Body of pancreas (tissue), 4 donors: ENCODE measurements around the gene SYK. TPM values are rescaled to one million over a fixed set of nuclear protein-coding genes. Genes with fewer than 3 reads are reported as not detected.

Source experiments
- ATAC-seq: fragments of 150-250 bp; one replicate; pipeline ENCODE4 v1.9.1; 2016
- DNase-seq, 4 donors: peaks; one replicate each; pipeline ENCODE4 v3.0.0-alpha.2; 2019
- H3K27ac ChIP-seq, 4 donors: fragments of 200-600 bp; sonication (generic); 1 replicate in 3 of 4; 2 replicates in 1 of 4; pipeline versions ENCODE4 v1.5.1 to v1.6.1; 2016 to 2019; ENCODE audit warnings: mild to moderate bottlenecking in 1 of 4, mixed read lengths in 1 of 4, moderate library complexity in 1 of 4
- H3K27me3 ChIP-seq, 2 donors: fragments of 200-600 bp; sonication (generic); one replicate each; pipeline ENCODE4 v1.6.0; 2016; ENCODE audit warnings: mild to moderate bottlenecking in 1 of 2
- H3K36me3 ChIP-seq, 2 donors: fragments of 200-600 bp; sonication (generic); replicated peaks in 1 of 2; 2 replicates each; pipeline ENCODE4 v1.5.1; 2016; ENCODE audit warnings: low read depth in 2 of 2; ENCODE audit not compliant: insufficient read depth in 1 of 2
- H3K4me1 ChIP-seq: fragments of 200-600 bp; sonication (generic); one replicate; pipeline ENCODE4 v1.6.0; 2016
- H3K4me3 ChIP-seq, 2 donors: fragments of 200-600 bp; sonication (generic); 1 replicate in 1 of 2; 2 replicates in 1 of 2; pipeline ENCODE4 v1.5.1; 2016 to 2019
- H3K9me3 ChIP-seq, 3 donors: fragments of 200-600 bp; sonication (generic); 1 replicate in 2 of 3; 2 replicates in 1 of 3; pipeline ENCODE4 v1.5.1; 2016
- CTCF ChIP-seq, 7 experiments: fragments of 450-650 bp in 4 of 7; fragments of 200-600 bp in 3 of 7; sonication (generic) in 3 of 7; IDR thresholded peaks; one replicate each; pipeline ENCODE4 v1.5.1; 2016 to 2019; ENCODE audit warnings: antibody characterized with exemption in 7 of 7
- POLR2A ChIP-seq, 3 donors: fragments of 450-650 bp; IDR thresholded peaks; one replicate each; pipeline ENCODE4 v1.6.1; 2016; ENCODE audit warnings: antibody characterized with exemption in 3 of 3, mild to moderate bottlenecking in 2 of 3
- WGBS, 2 donors: methylation state at CpG; one replicate each; pipeline ENCODE4 v1.1.5; 2017; 5-methylcytosine and 5-hydroxymethylcytosine counted together
- intact Hi-C: fragments of 100-400 bp; cut with DNase I; formaldehyde crosslinking; loops from one replicate; pipeline ENCODE4 v1.15.1; 2023
- total RNA-seq, 2 donors: library from RNA; depleted of rRNA; stranded (reverse); fragments of >200 nt; gene quantifications; one replicate each; pipeline ENCODE4 v1.1.0, GENCODE V29; 2016

SYK gene
- total RNA-seq, 2 donors from 2014 or later = 10.5 to 11.2 TPM

DNA sequence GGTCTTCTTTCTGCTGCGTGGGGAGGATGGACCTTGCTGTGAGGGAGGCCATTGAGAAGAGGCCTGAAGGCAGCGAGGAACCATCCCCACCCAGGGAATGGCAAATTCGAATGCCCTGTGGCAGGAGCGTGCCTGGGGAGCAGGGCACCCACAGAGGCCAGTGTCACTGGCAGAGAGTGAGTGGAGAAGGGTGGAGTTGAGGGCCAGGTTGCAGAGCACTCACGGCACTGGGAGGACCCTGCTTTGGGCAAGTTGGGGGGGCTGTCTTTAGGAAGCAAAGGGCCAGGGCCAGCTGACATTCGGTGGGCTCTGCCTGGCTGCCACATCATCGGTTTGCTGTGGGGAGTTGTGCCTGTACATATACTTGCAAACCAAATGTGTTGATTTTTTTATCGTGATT, 47.2 kb downstream of the SYK start:
- DNase-seq (no peak), ATAC-seq (no peak)
- no peak overlapping the region for H3K4me3 ChIP-seq
- TF ChIP-seq POLR2A (IDR thresholded peaks at IDR 0.05) (no peak), CTCF (IDR thresholded peaks at IDR 0.05) (no peak)
- H3K27ac ChIP-seq = no peak overlapping the region
- WGBS, 2 donors = 90 to 93% methylated on average over 8 of the region's 8 CpGs
- no peaks in the 10 kb centered on the region for H3K27me3 ChIP-seq
- no peaks in the 10 kb centered on the region for H3K9me3 ChIP-seq
- H3K4me1 ChIP-seq = no peaks in the 10 kb centered on the region
- intact Hi-C loops = no loop called here
- peaks cover 0 to 6% of the 10 kb centered on the region in 2 donors for H3K36me3 ChIP-seq

DNA sequence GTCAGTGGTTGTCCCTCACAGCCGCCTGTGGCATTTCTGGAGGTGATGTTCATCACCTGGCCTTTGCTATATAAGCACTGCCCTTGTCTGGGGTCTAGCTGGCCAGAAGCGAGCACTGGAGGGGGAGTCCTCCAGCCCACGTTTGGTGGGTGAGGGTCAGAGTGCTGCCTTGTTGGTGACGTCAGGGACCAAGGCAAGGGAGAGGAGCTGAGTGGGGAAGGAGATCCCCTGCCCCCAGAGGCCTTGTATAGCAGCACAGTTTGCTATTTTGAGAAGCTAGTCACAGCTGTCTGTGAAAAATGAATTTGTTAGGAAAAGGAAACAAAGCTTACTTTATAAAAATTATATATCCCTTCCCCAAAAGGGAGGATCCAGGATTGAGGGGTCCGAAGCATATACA, 49.8 kb downstream of the SYK start:
- no peak for TF ChIP-seq POLR2A (IDR thresholded peaks at IDR 0.05)
- TF ChIP-seq CTCF (IDR thresholded peaks at IDR 0.05) = no peak
- intact Hi-C loops = no loop called here
- DNase-seq (no peak), ATAC-seq (no peak)
- no peaks in the 10 kb centered on the region for H3K4me1 ChIP-seq
- no peak overlapping the region for H3K4me3 ChIP-seq
- no peak overlapping the region for H3K27ac ChIP-seq
- WGBS, 2 donors = 79 to 92% methylated on average over 5 of the region's 5 CpGs
- no peaks in the 10 kb centered on the region for H3K36me3 ChIP-seq
- no peaks in the 10 kb centered on the region for H3K27me3 ChIP-seq
- H3K9me3 ChIP-seq = no peaks in the 10 kb centered on the region

- H3K27me3 ChIP-seq = no peaks in the 10 kb centered on the region
- no peaks in the 10 kb centered on the region for H3K36me3 ChIP-seq
- no peak overlapping the region for H3K27ac ChIP-seq
- ATAC-seq = no peak
- 91 to 92% methylated on average over 9 to 10 of the region's 10 CpGs for WGBS, 2 donors
- H3K9me3 ChIP-seq = no peaks in the 10 kb centered on the region
- H3K4me3 ChIP-seq = no peak overlapping the region
- no peak for TF ChIP-seq POLR2A (IDR thresholded peaks at IDR 0.05)
- TF ChIP-seq CTCF (IDR thresholded peaks at IDR 0.05) = no peak
- no peaks in the 10 kb centered on the region for H3K4me1 ChIP-seq
- intact Hi-C loops = no loop called here
- DNase-seq = no peak
Observed at GRCh38 chr9:90853945-90854344, 52.3 kb downstream of the SYK start.

DNA sequence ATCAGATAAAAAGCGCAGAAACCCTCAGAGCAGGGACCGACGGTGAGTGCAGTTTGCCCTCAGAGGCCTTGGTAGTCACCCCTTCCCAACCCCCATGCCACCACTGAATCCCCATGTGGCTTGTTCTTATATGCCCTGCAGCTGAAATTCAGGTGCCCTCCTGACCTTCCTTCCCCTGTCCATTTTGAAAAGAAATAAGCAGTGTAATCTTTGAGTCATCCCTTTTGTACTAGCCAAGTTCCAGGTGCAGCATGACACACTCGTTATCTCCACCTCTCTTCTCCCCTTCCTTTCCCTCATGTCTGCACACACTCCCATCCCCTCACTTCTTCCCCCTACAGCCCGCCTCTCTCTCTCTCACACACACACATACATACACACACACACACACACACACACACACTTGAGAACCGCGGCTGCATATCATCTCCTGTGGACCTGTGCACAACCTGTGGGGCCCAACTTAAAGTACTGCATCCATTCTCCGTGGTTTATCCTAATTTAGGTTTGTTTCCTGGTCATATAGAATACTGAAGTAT, 53.1 kb downstream of the SYK start:
- Histone ChIP-seq H3K27me3 (no peaks in the 10 kb centered on the region), H3K4me1 (no peaks in the 10 kb centered on the region), H3K9me3 (no peaks in the 10 kb centered on the region), H3K27ac (no peak overlapping the region), H3K36me3 (no peaks in the 10 kb centered on the region), H3K4me3 (no peak overlapping the region)
- 73 to 90% methylated on average over 8 of the region's 8 CpGs for WGBS, 2 donors
- intact Hi-C loops = no loop called here
- TF ChIP-seq POLR2A (IDR thresholded peaks at IDR 0.05) = no peak
- TF ChIP-seq CTCF (IDR thresholded peaks at IDR 0.05) = no peak
- DNase-seq (no peak), ATAC-seq (no peak)

DNA sequence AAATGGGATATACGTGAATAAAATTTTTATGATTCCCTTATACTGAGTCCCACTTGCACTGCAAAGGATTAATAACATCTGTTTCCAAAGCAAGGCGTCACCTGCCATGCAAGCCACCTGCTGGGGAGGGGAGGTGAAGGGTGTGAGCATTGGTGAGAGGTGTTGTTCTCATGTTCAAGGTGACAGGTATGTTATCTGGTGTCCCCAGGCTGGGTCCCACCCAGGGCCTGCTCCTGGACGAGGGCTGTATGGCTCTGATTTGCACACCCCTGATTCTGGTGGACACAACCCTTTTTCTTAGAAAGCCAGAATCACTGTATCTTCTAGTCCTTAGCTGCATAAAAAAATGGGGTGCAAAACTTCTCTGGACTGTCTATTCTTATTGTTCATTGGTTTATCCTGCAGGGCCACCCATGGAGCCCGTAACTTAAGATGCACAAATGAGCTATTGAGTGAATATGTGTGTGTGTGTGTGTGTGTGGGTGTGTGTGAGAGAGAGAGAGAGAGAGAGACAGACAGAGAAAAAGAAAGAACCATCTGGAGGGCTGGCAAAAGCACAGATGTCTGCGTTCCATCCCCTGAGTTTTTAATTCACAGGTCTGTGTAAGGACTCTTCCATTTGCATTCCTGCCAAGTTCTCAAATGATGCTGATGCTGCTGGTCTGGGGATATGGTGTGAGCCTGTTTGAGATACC, 53.7 kb downstream of the SYK start:
- no peak for ATAC-seq
- Histone ChIP-seq H3K27ac (no peak overlapping the region), H3K4me3 (no peak overlapping the region), H3K9me3 (no peaks in the 10 kb centered on the region), H3K27me3 (no peaks in the 10 kb centered on the region), H3K36me3 (no peaks in the 10 kb centered on the region), H3K4me1 (no peaks in the 10 kb centered on the region)
- 78 to 85% methylated on average over 5 of the region's 5 CpGs for WGBS, 2 donors
- intact Hi-C loops = no loop called here
- no peak for TF ChIP-seq CTCF (IDR thresholded peaks at IDR 0.05)
- TF ChIP-seq POLR2A (IDR thresholded peaks at IDR 0.05) = no peak
- no peak for DNase-seq
